Epithelial cell of proximal tubule (primary cell): ENCODE measurements around the gene FAM222A. TPM values are rescaled to one million over a fixed set of nuclear protein-coding genes. Genes with fewer than 3 reads are reported as not detected.

Experiments used
- DNase-seq: peaks from one replicate; pipeline ENCODE4 v3.0.0-alpha.2; 2011; ENCODE audit warnings: low read depth
- H3K4me3 ChIP-seq: 2 replicates; pipeline ENCODE4 v1.5.1; 2011; ENCODE audit warnings: low read depth, mild to moderate bottlenecking, low read length
- CTCF ChIP-seq: conservative IDR thresholded peaks from 2 replicates; pipeline ENCODE4 v1.5.1; 2012; ENCODE audit warnings: low read depth, mild to moderate bottlenecking, low read length
- total RNA-seq: library from RNA; depleted of rRNA; stranded (reverse); fragments of >200 nt; gene quantifications from 2 replicates; pipeline ENCODE4 v1.2.3, GENCODE V29; 2015

Gene FAM222A
- total RNA-seq, 1 donor from 2014 or later = 0.52 TPM

GRCh38 chr12:109682708-109683060 is 30.9 kb upstream of the FAM222A start:
- no peak overlapping the region for H3K4me3 ChIP-seq
- TF ChIP-seq CTCF = no peak
- DNase-seq = no peak

GRCh38 chr12:109683316-109683715 is 30.3 kb upstream of the FAM222A start:
- H3K4me3 ChIP-seq = no peak overlapping the region
- no peak for TF ChIP-seq CTCF
- DNase-seq = no peak

GRCh38 chr12:109685574-109686447 is 27.8 kb upstream of the FAM222A start:
- TF ChIP-seq CTCF = no peak
- no peak overlapping the region for H3K4me3 ChIP-seq
- DNase-seq = no peak

GRCh38 chr12:109686523-109686922 is 27.1 kb upstream of the FAM222A start:
- no peak overlapping the region for H3K4me3 ChIP-seq
- no peak for TF ChIP-seq CTCF
- no peak for DNase-seq

- TF ChIP-seq CTCF = no peak
- H3K4me3 ChIP-seq = no peak overlapping the region
- DNase-seq = no peak
These were observed 26.4 kb upstream of the FAM222A start for GRCh38 chr12:109687250-109687649.

- no peak overlapping the region for H3K4me3 ChIP-seq
- no peak for DNase-seq
- TF ChIP-seq CTCF = no peak
These were observed 24.2 kb upstream of the FAM222A start for GRCh38 chr12:109689426-109689825.

GRCh38 chr12:109693160-109693559 is 20.5 kb upstream of the FAM222A start:
- DNase-seq = no peak
- no peak for TF ChIP-seq CTCF
- no peak overlapping the region for H3K4me3 ChIP-seq
